MG63 (cell line): ENCODE measurements around the gene QPCT. TPM values are rescaled to one million over a fixed set of nuclear protein-coding genes. Genes with fewer than 3 reads are reported as not detected.

Source experiments
- DNase-seq: peaks from one replicate; pipeline ENCODE4 v3.0.0-alpha.2; 2020
- H3K27me3 ChIP-seq: fragments of 250-450 bp; sonication (Bioruptor Pico); 2 replicates; pipeline ENCODE4 v1.5.1; 2020; ENCODE audit warnings: mild to moderate bottlenecking, moderate library complexity
- H3K36me3 ChIP-seq: fragments of 250-450 bp; sonication (Bioruptor Pico); 2 replicates; pipeline ENCODE4 v1.5.1; 2020; ENCODE audit warnings: mild to moderate bottlenecking, moderate library complexity
- H3K4me3 ChIP-seq: fragments of 250-450 bp; sonication (Bioruptor Pico); 2 replicates; pipeline ENCODE4 v1.5.1; 2020; ENCODE audit warnings: mild to moderate bottlenecking, moderate library complexity
- H3K9me3 ChIP-seq: fragments of 250-450 bp; sonication (Bioruptor Pico); 2 replicates; pipeline ENCODE4 v1.5.1; 2020; ENCODE audit warnings: mild to moderate bottlenecking, moderate library complexity
- total RNA-seq: library from RNA; depleted of rRNA; stranded (reverse); fragments of >200 nt; shearing (Covaris generic); gene quantifications from 2 replicates; pipeline ENCODE4 v1.2.3, GENCODE V29; 2014; ENCODE audit warnings: low replicate concordance

QPCT gene
- total RNA-seq, 1 experiment from 2014 or later, result 3.4 TPM

- no peaks in the 10 kb centered on the region for H3K9me3 ChIP-seq
- H3K4me3 ChIP-seq, result peak overlapping the region; percentile 46; the same call in 1 of the 2 replicates
- H3K36me3 ChIP-seq, result no peaks in the 10 kb centered on the region
- no peaks in the 10 kb centered on the region for H3K27me3 ChIP-seq
- peak; percentile 66 for DNase-seq
These were observed 644 bp upstream of the QPCT start for GRCh38 chr2:37343537-37344434.

GRCh38 chr2:37348155-37348554 is 3.7 kb downstream of the QPCT start:
- Histone ChIP-seq H3K27me3 (no peaks in the 10 kb centered on the region), H3K9me3 (no peaks in the 10 kb centered on the region), H3K36me3 (no peaks in the 10 kb centered on the region)

DNA sequence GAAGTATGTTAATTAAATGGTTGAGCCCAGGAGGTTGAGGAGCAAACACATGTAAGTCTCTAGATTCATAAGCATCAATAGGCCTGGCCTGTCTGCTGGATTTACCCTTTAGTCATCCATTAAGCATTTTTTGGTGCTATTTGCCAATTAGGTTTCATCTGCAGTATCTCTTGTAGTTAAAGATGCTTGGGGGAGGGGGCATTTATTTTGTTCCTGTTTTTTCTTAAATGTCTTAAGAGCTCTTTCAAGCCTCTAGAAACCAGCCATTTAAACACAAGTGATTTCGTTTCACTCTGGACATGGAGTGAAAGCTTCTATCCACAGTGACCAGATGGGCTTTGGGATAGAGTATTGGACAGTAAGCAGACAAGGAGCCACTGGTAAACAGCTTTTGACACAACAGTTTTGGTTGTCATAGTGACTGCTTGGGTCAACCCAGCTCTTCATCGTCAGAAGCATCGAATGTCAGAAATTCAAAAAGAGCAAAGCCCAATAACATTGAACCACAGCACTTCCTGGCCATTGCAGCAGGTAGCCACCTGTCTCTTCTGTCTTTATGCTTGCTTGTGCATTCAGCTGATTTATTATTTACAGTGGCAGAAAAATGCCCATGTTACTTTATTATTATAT is 4.9 kb downstream of the QPCT start:
- Histone ChIP-seq H3K36me3 (no peaks in the 10 kb centered on the region), H3K9me3 (no peaks in the 10 kb centered on the region), H3K4me3 (no peak overlapping the region), H3K27me3 (no peaks in the 10 kb centered on the region)
- DNase-seq, result no peak

More at GRCh38 chr2:37348155-37348554, 3.7 kb downstream of the QPCT start:
- no peak overlapping the region for H3K4me3 ChIP-seq
- no peak for DNase-seq

DNA sequence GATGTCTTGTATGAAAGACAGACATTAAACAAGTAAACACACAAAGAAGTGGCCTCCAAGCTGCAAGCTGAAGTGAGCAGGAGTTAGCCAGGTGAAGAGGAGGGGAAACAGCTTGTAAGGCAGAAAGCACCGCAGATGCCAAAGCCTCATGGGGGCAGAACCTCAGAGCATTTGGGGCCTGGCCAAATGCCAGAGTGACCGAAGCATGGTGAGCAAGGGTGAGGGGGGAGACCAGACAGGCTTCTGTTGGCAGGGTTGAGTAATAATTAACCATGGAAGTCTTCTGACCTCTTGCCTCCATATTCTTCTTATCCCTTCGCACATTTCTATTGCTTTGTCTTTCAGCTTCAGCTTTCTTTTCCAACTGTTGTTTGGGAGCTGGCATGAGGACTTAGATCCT is 5.6 kb downstream of the QPCT start:
- no peaks in the 10 kb centered on the region for H3K9me3 ChIP-seq
- DNase-seq, result peak; percentile 36
- H3K27me3 ChIP-seq, result no peaks in the 10 kb centered on the region
- no peaks in the 10 kb centered on the region for H3K36me3 ChIP-seq
- H3K4me3 ChIP-seq, result no peak overlapping the region

DNA sequence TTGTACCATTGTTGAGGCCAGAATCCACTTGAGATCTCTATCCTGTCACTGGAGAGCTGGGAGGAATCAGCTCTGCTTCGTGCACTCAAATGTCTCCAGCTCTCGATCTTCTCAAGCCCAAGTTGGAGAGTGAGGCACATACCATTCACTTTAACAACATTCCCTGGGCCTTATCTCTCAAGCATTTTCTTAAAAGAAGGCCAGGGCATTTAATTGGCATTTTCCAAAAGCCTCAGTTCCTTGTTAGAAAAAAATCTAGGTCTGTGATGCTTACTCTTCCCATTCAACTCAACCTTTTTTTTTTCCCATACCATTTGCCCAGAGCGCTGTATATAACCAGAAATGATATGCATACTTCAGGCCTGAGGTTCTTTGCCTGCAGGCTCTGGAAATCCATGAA is 10.1 kb downstream of the QPCT start:
- Histone ChIP-seq H3K27me3 (no peaks in the 10 kb centered on the region), H3K9me3 (no peaks in the 10 kb centered on the region), H3K36me3 (no peaks in the 10 kb centered on the region), H3K4me3 (no peak overlapping the region)
- DNase-seq, result no peak

DNA sequence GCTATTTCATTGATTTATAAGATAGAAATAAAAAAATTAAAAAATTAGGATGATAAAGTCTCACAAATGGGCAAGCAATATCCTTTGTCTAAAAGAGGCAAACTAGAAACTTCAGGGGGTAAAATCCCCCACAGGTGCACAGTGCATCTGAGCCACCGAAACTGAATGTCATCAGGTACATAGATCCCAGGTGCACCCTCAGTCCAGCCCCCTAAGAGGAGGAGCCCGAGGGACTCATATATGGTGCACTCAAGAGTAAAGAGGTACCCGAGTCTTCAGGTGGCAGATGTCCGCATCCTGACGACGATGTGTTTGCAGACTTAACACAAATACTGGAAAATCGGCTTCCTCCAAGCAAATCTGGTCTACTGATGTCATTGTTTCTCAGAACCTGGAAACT is 11.3 kb downstream of the QPCT start:
- H3K27me3 ChIP-seq, result no peaks in the 10 kb centered on the region
- no peaks in the 10 kb centered on the region for H3K36me3 ChIP-seq
- H3K4me3 ChIP-seq, result no peak overlapping the region
- no peaks in the 10 kb centered on the region for H3K9me3 ChIP-seq
- no peak for DNase-seq

DNA sequence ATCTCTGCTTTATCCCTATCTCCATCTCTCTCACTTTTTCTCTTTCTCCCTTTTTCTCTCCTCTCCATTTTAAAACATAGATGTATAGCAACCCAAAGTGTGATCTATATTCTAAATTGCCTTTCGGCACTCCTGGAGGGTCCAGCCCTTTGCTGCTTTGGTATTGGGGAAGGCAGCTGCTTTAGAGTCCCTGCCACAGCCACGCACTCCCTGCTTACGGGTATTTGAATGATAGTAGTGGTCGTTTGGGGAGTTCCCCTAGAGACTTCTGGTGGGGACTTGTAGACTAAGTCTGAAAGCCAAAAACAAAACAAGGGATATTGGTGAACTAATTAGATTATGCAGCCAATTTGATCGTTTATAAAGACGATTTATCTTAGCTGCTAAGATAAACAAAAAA is 11.9 kb downstream of the QPCT start:
- DNase-seq, result no peak
- Histone ChIP-seq H3K36me3 (no peaks in the 10 kb centered on the region), H3K4me3 (no peak overlapping the region), H3K9me3 (no peaks in the 10 kb centered on the region), H3K27me3 (no peaks in the 10 kb centered on the region)

DNA sequence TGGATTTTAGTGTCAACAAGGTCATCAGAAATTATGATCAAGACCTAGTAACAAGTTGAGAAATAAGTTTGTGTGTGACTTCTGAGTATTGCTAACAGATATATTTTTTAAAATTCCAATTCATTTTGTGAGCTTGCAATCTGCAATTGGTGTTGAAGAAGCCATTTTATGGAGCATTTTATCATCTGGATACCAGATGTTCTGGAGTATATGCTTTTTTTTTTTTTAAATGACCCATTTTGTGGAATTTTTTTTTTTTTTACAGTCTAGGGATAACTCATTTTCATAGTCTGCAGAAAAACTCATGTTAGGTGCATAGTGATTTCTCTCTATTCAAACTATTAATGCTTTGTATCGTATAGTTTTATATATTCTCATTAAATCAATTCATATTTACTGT is 12.6 kb downstream of the QPCT start:
- Histone ChIP-seq H3K9me3 (no peaks in the 10 kb centered on the region), H3K36me3 (no peaks in the 10 kb centered on the region), H3K4me3 (no peak overlapping the region), H3K27me3 (no peaks in the 10 kb centered on the region)
- DNase-seq, result no peak

DNA sequence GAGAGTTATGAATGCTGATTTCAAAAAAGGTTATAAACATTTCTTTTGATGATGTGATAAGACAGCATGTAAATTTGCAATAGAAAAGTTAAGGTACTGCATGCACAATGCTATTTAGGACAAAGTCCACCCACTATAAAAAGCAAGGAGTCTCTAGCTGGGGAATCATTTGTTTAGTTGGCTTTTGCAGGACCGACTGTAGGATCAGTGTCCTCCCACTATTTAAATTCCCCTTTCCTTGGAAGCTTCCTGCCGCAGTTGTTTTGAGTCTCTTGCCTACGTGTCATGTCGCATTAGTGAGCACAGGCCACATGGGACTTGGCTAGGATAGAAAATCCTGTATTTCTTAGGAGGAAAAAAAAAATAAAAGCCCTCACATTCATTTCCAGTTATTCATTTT is 13.1 kb downstream of the QPCT start:
- Histone ChIP-seq H3K36me3 (no peaks in the 10 kb centered on the region), H3K4me3 (no peak overlapping the region), H3K9me3 (no peaks in the 10 kb centered on the region), H3K27me3 (no peaks in the 10 kb centered on the region)
- no peak for DNase-seq

DNA sequence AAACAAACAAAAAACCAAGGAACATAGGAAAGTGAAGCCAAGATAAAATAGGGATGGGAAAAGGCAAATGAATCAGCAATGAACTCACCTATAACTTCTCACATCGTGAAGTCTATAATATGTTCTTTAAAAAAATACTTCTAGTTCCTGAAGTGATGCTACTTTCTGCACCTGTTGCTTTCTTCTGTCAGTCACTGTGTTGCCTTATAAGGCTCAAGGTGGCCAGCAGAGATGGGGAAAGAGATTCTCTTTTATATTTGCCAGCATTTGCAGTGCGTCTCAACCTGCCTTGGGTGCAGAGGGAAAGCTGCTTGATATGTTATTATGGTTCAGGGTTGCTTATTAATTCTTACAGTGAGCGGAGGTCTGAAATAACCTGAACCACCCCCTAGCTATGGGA is 14.0 kb downstream of the QPCT start:
- no peaks in the 10 kb centered on the region for H3K36me3 ChIP-seq
- DNase-seq, result no peak
- no peaks in the 10 kb centered on the region for H3K27me3 ChIP-seq
- H3K4me3 ChIP-seq, result no peak overlapping the region
- no peaks in the 10 kb centered on the region for H3K9me3 ChIP-seq

DNA sequence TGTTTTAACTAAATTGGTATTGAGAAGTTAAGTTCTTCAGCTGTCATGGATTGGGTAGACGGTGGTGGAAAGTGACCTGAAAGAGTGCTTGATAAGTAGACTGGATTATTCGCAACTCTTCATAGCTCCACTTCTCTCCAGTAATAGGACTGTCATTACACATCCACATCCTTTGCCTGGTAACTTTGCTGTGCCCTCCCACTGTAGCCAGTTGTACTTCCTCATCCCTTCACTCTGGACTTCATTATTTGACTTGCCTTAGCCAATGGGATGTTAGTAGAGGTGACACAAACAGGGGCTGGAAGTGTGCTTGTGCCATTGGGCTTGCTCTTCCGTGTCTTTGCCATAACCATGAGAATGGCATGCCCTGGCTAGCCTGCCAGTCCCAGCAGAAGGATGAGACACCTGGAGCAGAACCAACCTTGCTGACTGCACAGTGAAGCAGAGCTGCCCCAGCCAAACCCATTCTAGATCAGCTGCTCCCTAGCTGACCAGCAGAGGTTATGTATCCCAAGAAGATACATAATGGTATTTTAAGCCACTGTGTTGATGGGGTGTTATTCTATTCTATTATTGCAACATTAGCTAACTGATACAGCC is 16.9 kb downstream of the QPCT start:
- Histone ChIP-seq H3K4me3 (no peak overlapping the region), H3K9me3 (no peaks in the 10 kb centered on the region), H3K27me3 (no peaks in the 10 kb centered on the region), H3K36me3 (no peaks in the 10 kb centered on the region)
- DNase-seq, result peak; percentile 68

DNA sequence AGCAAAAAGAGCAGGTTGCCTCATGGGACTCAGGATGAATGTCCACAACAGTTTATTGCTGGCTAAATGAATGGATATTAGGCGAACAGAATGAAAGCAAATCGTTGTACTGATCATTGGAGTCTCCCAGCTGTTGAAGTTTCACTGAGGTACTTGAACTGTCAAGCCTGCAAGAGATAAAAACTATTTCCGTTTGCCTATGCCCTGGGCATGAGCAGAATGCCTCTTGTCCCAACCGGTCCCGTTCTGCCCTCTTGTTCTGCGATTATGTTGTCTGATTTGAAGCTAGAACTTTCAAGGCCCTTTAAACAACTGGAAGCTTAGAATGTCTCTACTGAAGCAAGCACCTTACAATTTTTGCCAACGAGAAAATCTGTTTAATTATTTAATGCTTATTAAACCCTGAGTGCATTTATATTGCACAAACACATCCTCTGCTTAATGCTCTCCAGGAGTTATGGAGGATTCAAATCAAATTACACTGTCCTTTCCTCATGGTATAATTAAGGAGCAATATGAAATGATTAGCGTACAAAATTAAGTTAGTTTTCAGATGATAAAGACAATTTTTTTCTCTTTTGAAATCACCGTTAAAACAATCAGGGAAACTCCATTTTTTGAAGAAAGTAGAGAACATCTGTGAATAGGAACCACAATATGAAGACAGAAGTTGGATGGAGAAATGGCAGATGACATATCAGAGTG is 17.7 kb downstream of the QPCT start:
- no peaks in the 10 kb centered on the region for H3K27me3 ChIP-seq
- no peaks in the 10 kb centered on the region for H3K9me3 ChIP-seq
- DNase-seq, result no peak
- H3K4me3 ChIP-seq, result no peak overlapping the region
- H3K36me3 ChIP-seq, result no peaks in the 10 kb centered on the region

DNA sequence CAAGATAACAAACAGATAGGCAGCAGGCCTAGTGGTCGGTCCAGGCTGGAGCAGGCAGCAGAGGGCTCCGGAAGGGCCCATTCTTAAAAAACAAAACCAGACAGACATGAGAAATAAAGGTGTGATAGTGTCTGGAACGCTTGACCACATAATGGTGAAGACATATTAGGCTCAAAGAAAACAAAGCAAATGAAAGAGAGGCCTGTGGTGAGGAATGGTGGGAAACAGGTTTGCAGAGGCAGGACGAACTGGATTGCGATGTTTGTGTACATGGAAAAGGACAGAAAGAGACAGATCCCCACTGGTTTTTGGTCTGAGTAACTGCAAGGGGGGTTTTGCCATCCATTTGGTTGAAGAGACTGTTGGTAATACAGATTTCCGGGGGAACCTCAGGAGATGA is 19.9 kb downstream of the QPCT start:
- no peaks in the 10 kb centered on the region for H3K9me3 ChIP-seq
- no peak for DNase-seq
- H3K27me3 ChIP-seq, result no peaks in the 10 kb centered on the region
- no peaks in the 10 kb centered on the region for H3K36me3 ChIP-seq
- no peak overlapping the region for H3K4me3 ChIP-seq

DNA sequence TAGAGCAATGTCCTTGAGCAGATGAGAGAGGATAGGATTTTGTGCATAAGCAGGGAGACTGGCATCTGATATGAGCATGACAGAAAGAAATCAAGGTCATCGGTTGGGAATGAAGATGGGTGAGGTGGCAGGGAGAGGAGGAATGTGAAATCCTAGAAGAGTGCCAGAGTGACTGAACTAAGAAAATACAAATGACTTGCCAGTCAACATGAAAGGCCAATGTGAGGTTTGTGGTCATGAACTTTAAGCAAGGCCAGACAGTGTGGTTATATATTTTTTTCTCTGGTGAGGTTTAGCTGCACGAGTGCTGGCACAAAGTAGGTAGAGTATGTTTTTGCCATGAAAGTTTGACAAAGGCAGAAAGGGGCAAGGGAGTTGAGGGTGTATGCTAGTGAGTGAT is 21.2 kb downstream of the QPCT start:
- no peaks in the 10 kb centered on the region for H3K36me3 ChIP-seq
- H3K9me3 ChIP-seq, result no peaks in the 10 kb centered on the region
- no peak overlapping the region for H3K4me3 ChIP-seq
- DNase-seq, result peak; percentile 43
- no peaks in the 10 kb centered on the region for H3K27me3 ChIP-seq

DNA sequence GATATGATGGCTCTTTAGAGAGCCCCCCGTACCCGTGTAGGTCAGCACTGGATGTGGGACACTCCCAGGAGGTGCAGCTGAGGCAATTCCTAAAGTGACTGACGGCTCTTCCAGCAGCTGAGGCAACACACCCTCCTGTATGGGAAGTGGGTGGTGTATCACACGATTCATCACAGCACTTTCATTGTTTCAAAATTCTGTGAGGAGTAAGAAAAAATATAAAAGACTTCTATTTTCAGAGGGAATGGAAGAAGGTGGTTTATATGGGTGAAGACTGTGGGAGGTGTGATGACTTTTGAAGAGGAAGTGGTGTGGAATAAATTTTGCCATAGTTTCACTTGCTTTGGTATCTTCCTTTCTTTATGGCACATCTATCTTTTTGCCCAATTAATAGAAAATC is 22.3 kb downstream of the QPCT start:
- Histone ChIP-seq H3K27me3 (no peaks in the 10 kb centered on the region), H3K9me3 (no peaks in the 10 kb centered on the region), H3K4me3 (no peak overlapping the region), H3K36me3 (no peaks in the 10 kb centered on the region)
- DNase-seq, result no peak

- Histone ChIP-seq H3K4me3 (no peak overlapping the region), H3K36me3 (no peaks in the 10 kb centered on the region), H3K27me3 (no peaks in the 10 kb centered on the region), H3K9me3 (no peaks in the 10 kb centered on the region)
- DNase-seq, result no peak
These were observed 22.9 kb downstream of the QPCT start for GRCh38 chr2:37367310-37367709.

GRCh38 chr2:37367984-37368383 is 23.6 kb downstream of the QPCT start:
- DNase-seq, result no peak
- no peak overlapping the region for H3K4me3 ChIP-seq

More at GRCh38 chr2:37367984-37368383, 23.6 kb downstream of the QPCT start:
- Histone ChIP-seq H3K9me3 (no peaks in the 10 kb centered on the region), H3K36me3 (no peaks in the 10 kb centered on the region), H3K27me3 (no peaks in the 10 kb centered on the region)
